Thyroid gland (tissue), 4 donors: Measurements from ENCODE around the gene ATF6. TPM values are rescaled to one million over a fixed set of nuclear protein-coding genes. Genes with fewer than 3 reads are reported as not detected.

Experiments
- DNase-seq, 2 donors: peaks; one replicate each; pipeline ENCODE4 v3.0.0-alpha.2; 2019
- H3K27ac ChIP-seq, 3 donors: fragments of 200-600 bp; sonication (generic); 1 replicate in 2 of 3; 2 replicates in 1 of 3; pipeline ENCODE4 v1.5.1; 2016 to 2019; ENCODE audit warnings: mild to moderate bottlenecking in 1 of 3, moderate library complexity in 1 of 3
- H3K27me3 ChIP-seq: fragments of 200-600 bp; sonication (generic); one replicate; pipeline ENCODE4 v1.5.1; 2019
- H3K36me3 ChIP-seq, 2 donors: fragments of 200-600 bp; sonication (generic); one replicate each; pipeline ENCODE4 v1.5.1; 2016 to 2019
- H3K4me1 ChIP-seq, 2 donors: fragments of 200-600 bp; sonication (generic); one replicate each; pipeline ENCODE4 v1.5.1; 2017 to 2019
- H3K4me3 ChIP-seq, 3 donors: fragments of 200-600 bp; sonication (generic); replicated peaks in 1 of 3; 1 replicate in 2 of 3; 2 replicates in 1 of 3; pipeline ENCODE4 v1.5.1; 2016; ENCODE audit warnings: mild to moderate bottlenecking in 1 of 3
- H3K9me3 ChIP-seq: fragments of 200-600 bp; sonication (generic); one replicate; pipeline ENCODE4 v1.5.1; 2017
- CTCF ChIP-seq, 6 experiments: fragments of 200-600 bp in 3 of 6; fragments of 450-650 bp in 3 of 6; sonication (generic) in 3 of 6; IDR thresholded peaks; one replicate each; pipeline ENCODE4 v1.5.1; 2016 to 2019; ENCODE audit warnings: antibody characterized with exemption in 6 of 6, mild to moderate bottlenecking in 2 of 6, inconsistent platforms in 1 of 6, moderate library complexity in 1 of 6
- POLR2A ChIP-seq, 2 donors: fragments of 450-650 bp; IDR thresholded peaks; one replicate each; pipeline ENCODE4 v1.6.1; 2017; ENCODE audit warnings: antibody characterized with exemption in 2 of 2, mild to moderate bottlenecking in 2 of 2, moderate library complexity in 1 of 2
- WGBS, 2 donors: methylation state at CpG; one replicate each; pipeline ENCODE4 v1.1.5; 2017; 5-methylcytosine and 5-hydroxymethylcytosine counted together
- intact Hi-C: fragments of 100-400 bp; cut with DNase I; formaldehyde crosslinking; loops from one replicate; pipeline ENCODE4 v1.15.1; 2023
- total RNA-seq, 4 donors: library from RNA; depleted of rRNA; stranded (reverse); fragments of >200 nt; gene quantifications; one replicate each; pipeline ENCODE4 v1.2.3, GENCODE V29; 2016

Gene ATF6
- total RNA-seq, 4 donors from 2014 or later: 35.8 to 45.6 (median 38.7) TPM

GRCh38 chr1:161997152-161997551, 231.0 kb downstream of the ATF6 start:
- H3K27ac ChIP-seq: no peak overlapping the region
- peaks cover 0 to 5% of the 10 kb centered on the region in 2 donors for H3K36me3 ChIP-seq
- H3K9me3 ChIP-seq: no peaks in the 10 kb centered on the region
- no peak for DNase-seq
- no peak overlapping the region for H3K4me3 ChIP-seq
- 85 to 93% methylated on average over 1 of the region's 1 CpG for WGBS, 2 donors
- no peak for TF ChIP-seq POLR2A (IDR thresholded peaks at IDR 0.05)
- no peak for TF ChIP-seq CTCF (IDR thresholded peaks at IDR 0.05)
- H3K4me1 ChIP-seq: no peaks in the 10 kb centered on the region
- intact Hi-C loops: no loop called here
- H3K27me3 ChIP-seq: no peaks in the 10 kb centered on the region

GRCh38 chr1:161998811-161999210, 232.7 kb downstream of the ATF6 start:
- no peak overlapping the region for H3K27ac ChIP-seq
- no peak for DNase-seq
- WGBS, 2 donors: 77 to 83% methylated on average over 5 of the region's 5 CpGs
- no peak overlapping the region for H3K4me3 ChIP-seq
- TF ChIP-seq POLR2A (IDR thresholded peaks at IDR 0.05): no peak
- TF ChIP-seq CTCF (IDR thresholded peaks at IDR 0.05): no peak
- no peaks in the 10 kb centered on the region for H3K9me3 ChIP-seq
- H3K36me3 ChIP-seq: peaks cover 0 to 5% of the 10 kb centered on the region in 2 donors
- intact Hi-C loops: no loop called here
- H3K27me3 ChIP-seq: no peaks in the 10 kb centered on the region
- no peaks in the 10 kb centered on the region for H3K4me1 ChIP-seq

- intact Hi-C loops: no loop called here
- 73% methylated on average over 8 of the region's 8 CpGs for WGBS, 2 donors
- Histone ChIP-seq H3K27me3 (no peaks in the 10 kb centered on the region), H3K36me3 (peaks cover 0 to 5% of the 10 kb centered on the region in 2 donors), H3K4me3 (no peak overlapping the region), H3K27ac (no peak overlapping the region), H3K4me1 (no peaks in the 10 kb centered on the region), H3K9me3 (no peaks in the 10 kb centered on the region)
- DNase-seq: no peak
- TF ChIP-seq POLR2A (IDR thresholded peaks at IDR 0.05) (no peak), CTCF (IDR thresholded peaks at IDR 0.05) (no peak)
These were observed 233.4 kb downstream of the ATF6 start for GRCh38 chr1:161999301-162000052.

- 96 to 98% methylated on average over 11 of the region's 11 CpGs for WGBS, 2 donors
- intact Hi-C loops: no loop called here
- TF ChIP-seq POLR2A (IDR thresholded peaks at IDR 0.05): no peak
- TF ChIP-seq CTCF (IDR thresholded peaks at IDR 0.05): no peak
These were observed 233.9 kb downstream of the ATF6 start for GRCh38 chr1:162000053-162000420.

GRCh38 chr1:162003061-162003829, 237.1 kb downstream of the ATF6 start:
- Histone ChIP-seq H3K4me3 (no peak overlapping the region), H3K9me3 (no peaks in the 10 kb centered on the region), H3K4me1 (no peaks in the 10 kb centered on the region), H3K27ac (peak overlapping the region in 2 of 3 donors; percentile 38 to 45), H3K36me3 (no peaks in the 10 kb centered on the region), H3K27me3 (no peaks in the 10 kb centered on the region)
- peak; percentile 26 to 31 for DNase-seq
- WGBS, 2 donors: 70 to 71% methylated on average over 15 of the region's 15 CpGs
- TF ChIP-seq CTCF (IDR thresholded peaks at IDR 0.05) (no peak), POLR2A (IDR thresholded peaks at IDR 0.05) (no peak)
- intact Hi-C loops: no loop called here

More at GRCh38 chr1:162000053-162000420, 233.9 kb downstream of the ATF6 start:
- H3K4me3 ChIP-seq: no peak overlapping the region
- no peak overlapping the region for H3K27ac ChIP-seq
- no peaks in the 10 kb centered on the region for H3K9me3 ChIP-seq
- peaks cover 0 to 5% of the 10 kb centered on the region in 2 donors for H3K36me3 ChIP-seq
- H3K27me3 ChIP-seq: no peaks in the 10 kb centered on the region
- H3K4me1 ChIP-seq: no peaks in the 10 kb centered on the region
- DNase-seq: no peak
